H1 (cell line): ENCODE results near the gene TCEAL4. TPM values are rescaled to one million over a fixed set of nuclear protein-coding genes. Genes with fewer than 3 reads are reported as not detected.

Source experiments
- CTCF ChIA-PET: fragments of 300-600 bp; sonication (Branson Sonifier 250); formaldehyde crosslinking; loops from one replicate; lab custom pipeline; 2021; ENCODE audit not compliant: partially characterized antibody; lab: Charles Lee
- POLR2A ChIA-PET: fragments of 300-600 bp; sonication (Branson Sonifier 250); formaldehyde crosslinking; loops from one replicate; lab custom pipeline; 2021; ENCODE audit warnings: inconsistent platforms; ENCODE audit not compliant: partially characterized antibody; lab: Charles Lee
- DNase-seq, 2 experiments: peaks; one replicate each; pipeline versions ENCODE4 v3.0.0 to v3.0.0-alpha.2; 2010 to 2022; ENCODE audit warnings: low spot score in 2 of 2, low read depth in 1 of 2, mixed read lengths in 1 of 2
- FAIRE-seq: peaks from 2 replicates; lab custom pipeline; 2011; peaks lifted over from hg19 to GRCh38; lab: Jason Lieb, UNC
- H2AFZ ChIP-seq: 2 replicates; pipeline ENCODE4 v1.8.1; 2012; ENCODE audit warnings: low read length, inconsistent platforms
- H2AK5ac ChIP-seq: 2 replicates; pipeline ENCODE4 v1.6.1; 2013; ENCODE audit warnings: low read depth, low read length
- H2BK120ac ChIP-seq: replicated peaks from 2 replicates; pipeline ENCODE3; 2013; ENCODE audit warnings: low read depth, low read length, inconsistent platforms
- H2BK12ac ChIP-seq: 2 replicates; pipeline ENCODE4 v1.6.1; 2013; ENCODE audit warnings: low read depth, low read length
- H2BK15ac ChIP-seq: 2 replicates; pipeline ENCODE4 v1.6.1; 2013; ENCODE audit warnings: low read length
- H2BK20ac ChIP-seq: 2 replicates; pipeline ENCODE4 v1.6.1; 2013; ENCODE audit warnings: low read length
- H2BK5ac ChIP-seq: 2 replicates; pipeline ENCODE4 v1.6.1; 2013; ENCODE audit warnings: low read depth, low read length
- H3K14ac ChIP-seq: 2 replicates; pipeline ENCODE4 v1.6.1; 2013; ENCODE audit warnings: inconsistent platforms; ENCODE audit not compliant: insufficient read length
- H3K18ac ChIP-seq: 2 replicates; pipeline ENCODE4 v1.6.1; 2013; ENCODE audit warnings: low read length; ENCODE audit errors: extremely low read depth
- H3K23ac ChIP-seq: 2 replicates; pipeline ENCODE4 v1.6.1; 2013; ENCODE audit warnings: inconsistent platforms; ENCODE audit not compliant: insufficient read length
- H3K23me2 ChIP-seq: 2 replicates; pipeline ENCODE4 v1.6.1; 2013; ENCODE audit warnings: low read depth, low read length
- H3K27ac ChIP-seq: 2 replicates; pipeline ENCODE4 v1.6.1; 2011; ENCODE audit warnings: low read depth, low read length, inconsistent platforms
- H3K27me3 ChIP-seq, 4 experiments: replicated peaks in 1 of 4; 1 replicate in 1 of 4; 2 replicates in 3 of 4; pipeline versions ENCODE4 v1.6.1 to v1.8.1; 2011 to 2013; ENCODE audit warnings: low read length in 3 of 4, mild to moderate bottlenecking in 3 of 4, inconsistent platforms in 2 of 4, mixed read lengths in 2 of 4, moderate library complexity in 1 of 4; ENCODE audit not compliant: control insufficient read depth in 3 of 4, insufficient read depth in 3 of 4; ENCODE audit errors: extremely low read depth in 1 of 4
- H3K36me3 ChIP-seq, 4 experiments: 2 replicates each; pipeline versions ENCODE4 v1.6.1 to v1.8.1; 2011 to 2013; ENCODE audit warnings: mild to moderate bottlenecking in 4 of 4, low read length in 3 of 4, moderate library complexity in 2 of 4, control low read depth in 1 of 4, inconsistent platforms in 1 of 4; ENCODE audit not compliant: insufficient read depth in 4 of 4, control insufficient read depth in 2 of 4
- H3K4ac ChIP-seq: replicated peaks from 2 replicates; pipeline ENCODE3; 2013; ENCODE audit warnings: low read length, low read depth, mixed read lengths, inconsistent platforms; ENCODE audit not compliant: insufficient read length
- H3K4me1 ChIP-seq, 4 experiments: replicated peaks in 1 of 4; 1 replicate in 1 of 4; 2 replicates in 3 of 4; pipeline versions ENCODE4 v1.6.1 to v1.8.1; 2011 to 2013; ENCODE audit warnings: low read length in 3 of 4, inconsistent platforms in 2 of 4, mixed read lengths in 1 of 4; ENCODE audit not compliant: insufficient read depth in 4 of 4, control insufficient read depth in 3 of 4
- H3K4me2 ChIP-seq, 2 experiments: 2 replicates each; pipeline versions ENCODE4 v1.6.1 to v1.8.1; 2011 to 2013; ENCODE audit warnings: low read depth in 2 of 2, low read length in 2 of 2, control low read depth in 1 of 2, inconsistent platforms in 1 of 2, mild to moderate bottlenecking in 1 of 2; ENCODE audit not compliant: insufficient read depth in 1 of 2
- H3K4me3 ChIP-seq, 4 experiments: fragments of 200-600, 300-600 bp in 1 of 4; sonication (generic), shearing (Covaris generic), sonication (Bioruptor Twin) in 1 of 4; 2 replicates each; pipeline versions ENCODE4 v1.5.1 to v1.8.1; 2011 to 2016; ENCODE audit warnings: low read length in 4 of 4, low read depth in 3 of 4, control low read depth in 2 of 4, inconsistent platforms in 2 of 4, mild to moderate bottlenecking in 2 of 4, mixed read lengths in 1 of 4, moderate library complexity in 1 of 4; ENCODE audit not compliant: insufficient read depth in 2 of 4; ENCODE audit errors: extremely low read depth in 1 of 4
- H3K56ac ChIP-seq: replicated peaks from 2 replicates; pipeline ENCODE3; 2013; ENCODE audit warnings: low read depth, mild to moderate bottlenecking, mixed read lengths, low read length, inconsistent platforms; ENCODE audit not compliant: insufficient read length
- H3K79me1 ChIP-seq: 2 replicates; pipeline ENCODE4 v1.6.1; 2013; ENCODE audit warnings: low read depth, low read length, control low read depth
- H3K79me2 ChIP-seq, 2 experiments: 2 replicates each; pipeline versions ENCODE4 v1.6.1 to v1.8.1; 2012 to 2013; ENCODE audit warnings: low read length in 2 of 2, mild to moderate bottlenecking in 2 of 2, inconsistent platforms in 1 of 2; ENCODE audit not compliant: insufficient read depth in 2 of 2, control insufficient read depth in 1 of 2
- H3K9ac ChIP-seq, 4 experiments: replicated peaks in 1 of 4; 1 replicate in 1 of 4; 2 replicates in 3 of 4; pipeline versions ENCODE4 v1.6.1 to v1.8.1; 2011 to 2013; ENCODE audit warnings: low read depth in 3 of 4, low read length in 3 of 4, control low read depth in 2 of 4, mild to moderate bottlenecking in 2 of 4, moderate library complexity in 2 of 4, inconsistent platforms in 1 of 4; ENCODE audit errors: extremely low read depth in 1 of 4
- H3K9me3 ChIP-seq, 2 experiments: 2 replicates each; pipeline versions ENCODE4 v1.6.1 to v1.8.1; 2012 to 2013; ENCODE audit warnings: mild to moderate bottlenecking in 2 of 2, moderate library complexity in 2 of 2, control low read depth in 1 of 2, inconsistent platforms in 1 of 2, low read depth in 1 of 2, low read length in 1 of 2, mixed read lengths in 1 of 2; ENCODE audit not compliant: insufficient read depth in 2 of 2
- H4K20me1 ChIP-seq, 2 experiments: replicated peaks in 1 of 2; 2 replicates each; pipeline versions ENCODE3 to v1.8.1; 2011 to 2013; ENCODE audit warnings: inconsistent platforms in 2 of 2, low read length in 2 of 2, mild to moderate bottlenecking in 1 of 2; ENCODE audit not compliant: insufficient read depth in 2 of 2, control insufficient read depth in 1 of 2
- H4K5ac ChIP-seq: 2 replicates; pipeline ENCODE4 v1.6.1; 2013; ENCODE audit warnings: low read length, low read depth, mixed read lengths, inconsistent platforms; ENCODE audit not compliant: insufficient read length
- H4K8ac ChIP-seq: 2 replicates; pipeline ENCODE4 v1.8.0; 2013; ENCODE audit warnings: mild to moderate bottlenecking, moderate library complexity, low read length, inconsistent platforms; ENCODE audit not compliant: insufficient read depth; ENCODE audit errors: extremely low read depth
- H4K91ac ChIP-seq: replicated peaks from 2 replicates; pipeline ENCODE3; 2013; ENCODE audit warnings: low read length, mixed read lengths, inconsistent platforms; ENCODE audit not compliant: insufficient read length
- ASH2L ChIP-seq: fragments of 200-600, 300-600 bp; sonication (generic); IDR thresholded peaks from one replicate; pipeline ENCODE4 v1.7.1; 2017; ENCODE audit warnings: low read length
- BRCA1 ChIP-seq: IDR thresholded peaks from 2 replicates; pipeline ENCODE4 v1.6.1; 2012; ENCODE audit warnings: low read depth, low read length, improper control_type of control experiment
- CREB1 ChIP-seq: IDR thresholded peaks from 2 replicates; pipeline ENCODE4 v1.6.1; 2012; ENCODE audit warnings: inconsistent platforms
- E2F6 ChIP-seq: IDR thresholded peaks from 2 replicates; pipeline ENCODE4 v1.6.1; 2012; ENCODE audit warnings: inconsistent platforms
- EGR1 ChIP-seq: IDR thresholded peaks from 2 replicates; pipeline ENCODE4 v1.6.1; 2011; ENCODE audit warnings: low read depth, low read length, borderline replicate concordance
- HDAC6 ChIP-seq: IDR thresholded peaks from one replicate; pipeline ENCODE4 v1.7.1; 2012; ENCODE audit warnings: low read depth, mild to moderate bottlenecking, inconsistent platforms, low read length, moderate library complexity
- JUN ChIP-seq: IDR thresholded peaks from 2 replicates; pipeline ENCODE4 v1.6.1; 2011; ENCODE audit warnings: low read depth, mild to moderate bottlenecking, improper control_type of control experiment, low read length
- MAX ChIP-seq: IDR thresholded peaks from 2 replicates; pipeline ENCODE4 v1.6.1; 2012; ENCODE audit warnings: inconsistent platforms
- POLR2AphosphoS5 ChIP-seq: IDR thresholded peaks from 2 replicates; pipeline ENCODE4 v1.6.1; 2011; ENCODE audit warnings: low read depth, low read length
- POU5F1 ChIP-seq: IDR thresholded peaks from 2 replicates; pipeline ENCODE4 v1.6.1; 2011; ENCODE audit warnings: low read depth, mild to moderate bottlenecking, low read length, moderate library complexity
- RAD21 ChIP-seq, 2 experiments: IDR thresholded peaks in 1 of 2; conservative IDR thresholded peaks in 1 of 2; 2 replicates each; pipeline ENCODE4 v1.6.1; 2011; ENCODE audit warnings: low read depth in 2 of 2, low read length in 2 of 2, improper control_type of control experiment in 1 of 2, inconsistent platforms in 1 of 2, mild to moderate bottlenecking in 1 of 2, moderate library complexity in 1 of 2
- RBBP5 ChIP-seq: IDR thresholded peaks from 2 replicates; pipeline ENCODE4 v1.7.1; 2012; ENCODE audit warnings: low read depth, mild to moderate bottlenecking, inconsistent platforms, low read length, moderate library complexity, borderline replicate concordance
- SAP30 ChIP-seq: fragments of 300-600 bp; sonication (generic); IDR thresholded peaks from 2 replicates; pipeline ENCODE4 v1.7.1; 2012; ENCODE audit warnings: low read length, moderate library complexity, mild to moderate bottlenecking, inconsistent platforms; ENCODE audit not compliant: insufficient read depth, insufficient replicate concordance
- SUZ12 ChIP-seq: fragments of 200-600 bp; sonication (generic); IDR thresholded peaks from 2 replicates; pipeline ENCODE4 v1.6.1; 2012; ENCODE audit warnings: mild to moderate bottlenecking, inconsistent platforms, low read length, moderate library complexity, mixed read lengths
- TAF1 ChIP-seq: IDR thresholded peaks from 2 replicates; pipeline ENCODE4 v1.6.1; 2011; ENCODE audit warnings: mild to moderate bottlenecking, low read depth, low read length
- WGBS, 2 experiments: shearing (Covaris generic) in 1 of 2; methylation state at CpG; one replicate each; pipeline versions ENCODE4 v1.1.6 to v1.1.7; 2013 to 2015; ENCODE audit warnings: low lambda C conversion rate in 2 of 2, mixed read lengths in 2 of 2, inconsistent platforms in 1 of 2, low coverage in 1 of 2, missing lambda C conversion rate in 1 of 2; ENCODE audit not compliant: insufficient replicate concordance in 2 of 2, insufficient coverage in 1 of 2, insufficient read length in 1 of 2; ENCODE audit errors: extremely low coverage in 1 of 2, missing lambda C conversion rate in 1 of 2; 5-methylcytosine and 5-hydroxymethylcytosine counted together
- polyA plus RNA-seq, 7 experiments: library from polyadenylated mRNA; depleted of rRNA in 3 of 7; stranded (reverse) in 5 of 7; unstranded in 2 of 7; fragments of >200 nt in 5 of 7; fragments of 200-250 nt in 2 of 7; gene quantifications; 1 replicate in 5 of 7; 2 replicates in 1 of 7; 4 replicates in 1 of 7; pipeline versions ENCODE4 v1.2.1 to v1.2.3, GENCODE V29; 2011 to 2013; ENCODE audit warnings: missing spikeins in 2 of 7, mixed read lengths in 2 of 7
- total RNA-seq: library from RNA; stranded (reverse); fragmentation: NEBNext Ultra II Directional; extraction: Animal tissue kit (Norgen Biotek cat#: 25700); gene quantifications from 2 replicates; pipeline ENCODE4 v1.2.1, GENCODE V29; 2021

TCEAL4 gene
- total and polyA plus RNA-seq, 2 of the 8 experiments (the other 6 are each of a cell fraction or from before 2014, with no cell fraction given) = 10.1 to 53.0 TPM

GRCh38 chrX:103552236-103552635, 33.1 kb upstream of the TCEAL4 start:
- POLR2A ChIA-PET = no interaction called here
- no peaks in the 10 kb centered on the region for H3K79me2 ChIP-seq
- no peak overlapping the region for H3K9ac ChIP-seq
- WGBS, 2 experiments = 90% methylated on average over 1 of the region's 1 CpG; no CpG with 5 or more reads in 1 of the 2 experiments
- no peak overlapping the region for H2AK5ac ChIP-seq
- H2BK12ac ChIP-seq = no peak overlapping the region
- no peaks in the 10 kb centered on the region for H3K23me2 ChIP-seq
- no peak overlapping the region for H2BK15ac ChIP-seq
- H3K9me3 ChIP-seq = no peaks in the 10 kb centered on the region
- H2BK120ac ChIP-seq = no peak overlapping the region
- no peak overlapping the region for H3K14ac ChIP-seq
- CTCF ChIA-PET = no interaction called here
- no peaks in the 10 kb centered on the region for H3K27me3 ChIP-seq
- H3K56ac ChIP-seq = no peak overlapping the region
- no peak overlapping the region for H3K27ac ChIP-seq
- H3K4me2 ChIP-seq = no peak overlapping the region
- H2BK5ac ChIP-seq = no peak overlapping the region
- H3K36me3 ChIP-seq = no peaks in the 10 kb centered on the region
- H3K18ac ChIP-seq = no peak overlapping the region
- no peaks in the 10 kb centered on the region; a peak in 1 of 7 replicates for H3K4me1 ChIP-seq
- no peak overlapping the region for H3K4me3 ChIP-seq
- no peak overlapping the region for H2BK20ac ChIP-seq
- no peak overlapping the region for H4K5ac ChIP-seq
- FAIRE-seq = no peak
- H3K4ac ChIP-seq = no peak overlapping the region
- H4K20me1 ChIP-seq = no peaks in the 10 kb centered on the region
- H2AFZ ChIP-seq = no peak overlapping the region
- H3K23ac ChIP-seq = no peak overlapping the region
- no peaks in the 10 kb centered on the region for H3K79me1 ChIP-seq
- no peak overlapping the region for H4K91ac ChIP-seq
- DNase-seq = no peak
- H4K8ac ChIP-seq = no peak overlapping the region
- TF ChIP-seq SAP30 (no peak), POLR2AphosphoS5 (no peak), MAX (no peak), POU5F1 (no peak), ASH2L (no peak), RBBP5 (no peak), JUN (no peak), RAD21 (IDR thresholded peaks at IDR 0.05 in 1 of 2, conservative IDR thresholded peaks at IDR 0.05 in 1 of 2; ENCODE audit: low read depth in 2 of 2, low read length in 2 of 2) (no peak), TAF1 (no peak), CREB1 (no peak), EGR1 (no peak), E2F6 (no peak), HDAC6 (no peak), SUZ12 (no peak), BRCA1 (no peak)
